ENCODE results near the gene STKLD1.

Gene STKLD1

DNA sequence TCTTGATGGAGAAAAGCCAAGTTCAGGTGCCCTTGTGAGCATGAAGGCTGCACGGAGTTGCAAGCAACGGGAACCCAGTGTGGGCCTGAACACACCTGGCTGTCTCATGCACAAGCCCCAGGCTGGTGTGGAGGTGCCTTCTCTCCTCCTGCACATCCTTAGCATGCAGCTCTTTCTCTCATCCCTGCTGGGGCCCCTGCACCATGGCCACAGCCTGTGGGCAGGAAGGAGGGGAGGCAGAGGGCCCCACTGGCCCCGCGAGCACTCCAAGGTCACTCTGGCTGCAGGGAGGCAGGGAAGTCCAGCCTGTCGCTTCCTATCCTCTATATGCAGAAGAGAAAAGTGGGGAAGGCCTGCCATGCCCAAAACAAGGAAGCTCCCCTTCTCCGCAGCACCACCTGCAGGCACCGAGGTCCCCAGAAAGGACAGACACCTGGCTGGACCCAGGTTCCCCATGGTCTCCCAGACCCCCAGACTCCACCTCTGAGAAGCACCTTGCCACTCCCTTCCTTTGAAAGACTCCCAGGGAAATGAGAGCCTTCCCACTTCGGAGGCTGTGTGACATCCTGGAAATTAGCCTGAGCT is 18.6 kb downstream of the STKLD1 start:
- in situ Hi-C loops (cut with HindIII; ENCODE audit: low pct_ligation_motif_present, low sequenced_read_pairs) = no loop called here
- no peaks in the 10 kb centered on the region for H3K36me3 ChIP-seq (replicated peaks)
- no peak for DNase-seq
- no peaks in the 10 kb centered on the region for H3K27me3 ChIP-seq (replicated peaks)
- H3K4me3 ChIP-seq (ENCODE audit: low read depth, low read length) = no peak overlapping the region
- TF ChIP-seq, protein P1, sequence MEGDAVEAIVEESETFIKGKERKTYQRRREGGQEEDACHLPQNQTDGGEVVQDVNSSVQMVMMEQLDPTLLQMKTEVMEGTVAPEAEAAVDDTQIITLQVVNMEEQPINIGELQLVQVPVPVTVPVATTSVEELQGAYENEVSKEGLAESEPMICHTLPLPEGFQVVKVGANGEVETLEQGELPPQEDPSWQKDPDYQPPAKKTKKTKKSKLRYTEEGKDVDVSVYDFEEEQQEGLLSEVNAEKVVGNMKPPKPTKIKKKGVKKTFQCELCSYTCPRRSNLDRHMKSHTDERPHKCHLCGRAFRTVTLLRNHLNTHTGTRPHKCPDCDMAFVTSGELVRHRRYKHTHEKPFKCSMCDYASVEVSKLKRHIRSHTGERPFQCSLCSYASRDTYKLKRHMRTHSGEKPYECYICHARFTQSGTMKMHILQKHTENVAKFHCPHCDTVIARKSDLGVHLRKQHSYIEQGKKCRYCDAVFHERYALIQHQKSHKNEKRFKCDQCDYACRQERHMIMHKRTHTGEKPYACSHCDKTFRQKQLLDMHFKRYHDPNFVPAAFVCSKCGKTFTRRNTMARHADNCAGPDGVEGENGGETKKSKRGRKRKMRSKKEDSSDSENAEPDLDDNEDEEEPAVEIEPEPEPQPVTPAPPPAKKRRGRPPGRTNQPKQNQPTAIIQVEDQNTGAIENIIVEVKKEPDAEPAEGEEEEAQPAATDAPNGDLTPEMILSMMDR (IDR thresholded peaks at IDR 0.05; ENCODE audit: low read depth, low read length, missing control alignments) = no peak
- no peak overlapping the region for H3K27ac ChIP-seq

DNA sequence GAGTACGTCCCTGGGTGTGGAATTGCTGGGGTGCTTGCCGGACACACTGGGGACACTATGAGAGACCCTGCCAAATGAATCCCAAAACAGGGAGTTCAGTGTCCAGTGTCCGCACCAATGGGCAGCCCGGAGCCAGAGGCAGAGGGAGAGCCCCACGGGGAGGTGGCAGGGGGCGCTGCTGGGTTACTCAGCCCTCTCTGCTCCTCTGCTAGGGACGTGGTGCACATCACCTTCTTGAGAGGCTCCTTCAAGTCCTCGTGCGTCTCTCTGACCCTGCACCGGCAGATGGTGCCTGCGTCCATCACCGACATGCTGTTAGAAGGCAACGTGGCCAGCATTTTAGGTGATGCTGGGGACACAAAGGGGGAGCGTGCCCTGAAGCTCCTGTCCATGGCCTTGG is 20.8 kb downstream of the STKLD1 start:
- DNase-seq = peak; percentile 6
- Histone ChIP-seq H3K4me3 (ENCODE audit: low read depth, low read length) (no peak overlapping the region), H3K27me3 (replicated peaks) (no peaks in the 10 kb centered on the region), H3K27ac (no peak overlapping the region), H3K36me3 (replicated peaks) (no peaks in the 10 kb centered on the region)
- TF ChIP-seq, protein P1 (IDR thresholded peaks at IDR 0.05; ENCODE audit: low read depth, low read length, missing control alignments) = peak; percentile 65
- in situ Hi-C loops (cut with HindIII; ENCODE audit: low pct_ligation_motif_present, low sequenced_read_pairs) = no loop called here

DNA sequence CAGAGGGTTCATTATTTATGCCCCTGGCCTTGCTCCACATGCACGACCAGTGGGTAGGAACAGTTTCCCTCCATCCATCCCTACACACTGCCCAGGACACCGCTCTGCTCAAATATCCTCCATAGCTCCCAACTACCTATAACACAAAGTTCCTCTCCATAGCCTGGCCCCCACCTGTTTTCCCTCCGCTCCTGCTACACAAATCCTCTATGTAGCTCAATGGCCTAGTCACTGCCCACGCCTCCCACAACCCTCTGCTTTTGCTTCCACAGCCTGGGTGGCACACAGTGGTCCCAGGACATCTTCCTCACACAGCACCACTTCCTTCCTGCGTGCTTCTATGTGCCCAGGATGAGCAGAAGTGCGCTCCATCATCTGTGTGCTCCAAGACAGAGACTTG is 21.2 kb downstream of the STKLD1 start:
- no peaks in the 10 kb centered on the region for H3K36me3 ChIP-seq (replicated peaks)
- no peaks in the 10 kb centered on the region for H3K27me3 ChIP-seq (replicated peaks)
- no peak overlapping the region for H3K27ac ChIP-seq
- H3K4me3 ChIP-seq (ENCODE audit: low read depth, low read length) = no peak overlapping the region
- TF ChIP-seq, protein P1 (IDR thresholded peaks at IDR 0.05; ENCODE audit: low read depth, low read length, missing control alignments) = no peak
- no peak for DNase-seq
- in situ Hi-C loops (cut with HindIII; ENCODE audit: low pct_ligation_motif_present, low sequenced_read_pairs) = no loop called here

DNA sequence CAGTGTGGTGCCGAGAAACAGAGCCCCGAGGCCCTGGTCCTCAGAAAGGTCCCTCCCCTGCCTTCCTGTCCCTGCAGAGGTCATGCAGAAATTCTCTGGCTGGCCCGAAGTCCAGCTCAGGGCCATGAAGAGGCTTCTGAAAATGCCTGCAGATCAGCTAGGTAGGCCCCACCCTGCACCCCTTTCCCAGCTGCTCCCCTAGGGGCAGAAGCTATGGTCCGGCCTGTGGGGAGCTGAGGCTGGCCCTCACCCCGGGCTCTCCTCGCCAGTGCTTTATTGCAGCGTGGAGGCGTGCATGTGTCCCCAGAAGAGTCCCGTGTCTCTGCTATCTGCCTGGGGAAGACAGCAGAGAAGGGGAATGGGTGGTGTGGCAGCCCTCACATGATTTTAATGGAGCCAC is 21.7 kb downstream of the STKLD1 start:
- H3K36me3 ChIP-seq (replicated peaks) = no peaks in the 10 kb centered on the region
- in situ Hi-C loops (cut with HindIII; ENCODE audit: low pct_ligation_motif_present, low sequenced_read_pairs) = no loop called here
- no peak for DNase-seq
- no peak overlapping the region for H3K4me3 ChIP-seq (ENCODE audit: low read depth, low read length)
- H3K27ac ChIP-seq = no peak overlapping the region
- TF ChIP-seq, protein P1 (IDR thresholded peaks at IDR 0.05; ENCODE audit: low read depth, low read length, missing control alignments) = no peak
- H3K27me3 ChIP-seq (replicated peaks) = no peaks in the 10 kb centered on the region

DNA sequence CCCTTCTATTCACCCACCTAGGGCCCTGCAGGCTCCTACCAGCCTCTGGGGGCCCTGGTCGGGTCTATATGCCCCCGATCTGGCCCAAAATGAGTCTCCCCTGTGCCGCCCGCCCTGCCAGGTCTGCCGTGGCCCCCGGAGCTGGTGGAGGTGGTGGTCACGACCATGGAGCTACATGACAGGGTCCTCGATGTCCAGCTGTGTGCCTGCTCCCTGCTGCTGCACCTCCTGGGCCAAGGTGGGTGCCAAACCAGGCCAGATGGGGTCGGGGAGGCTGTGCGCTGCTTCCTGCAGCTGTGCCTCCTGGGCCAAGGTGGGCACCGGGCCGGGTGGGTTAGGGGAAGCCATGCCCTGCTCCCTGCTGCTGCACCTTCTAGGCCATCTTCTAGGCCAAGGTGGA is 24.1 kb downstream of the STKLD1 start:
- no peak overlapping the region for H3K27ac ChIP-seq
- H3K27me3 ChIP-seq (replicated peaks) = no peaks in the 10 kb centered on the region
- in situ Hi-C loops (cut with HindIII; ENCODE audit: low pct_ligation_motif_present, low sequenced_read_pairs) = no loop called here
- no peak for DNase-seq
- H3K4me3 ChIP-seq (ENCODE audit: low read depth, low read length) = no peak overlapping the region
- peaks cover 4% of the 10 kb centered on the region for H3K36me3 ChIP-seq (replicated peaks)
- TF ChIP-seq, protein P1 (IDR thresholded peaks at IDR 0.05; ENCODE audit: low read depth, low read length, missing control alignments) = no peak

DNA sequence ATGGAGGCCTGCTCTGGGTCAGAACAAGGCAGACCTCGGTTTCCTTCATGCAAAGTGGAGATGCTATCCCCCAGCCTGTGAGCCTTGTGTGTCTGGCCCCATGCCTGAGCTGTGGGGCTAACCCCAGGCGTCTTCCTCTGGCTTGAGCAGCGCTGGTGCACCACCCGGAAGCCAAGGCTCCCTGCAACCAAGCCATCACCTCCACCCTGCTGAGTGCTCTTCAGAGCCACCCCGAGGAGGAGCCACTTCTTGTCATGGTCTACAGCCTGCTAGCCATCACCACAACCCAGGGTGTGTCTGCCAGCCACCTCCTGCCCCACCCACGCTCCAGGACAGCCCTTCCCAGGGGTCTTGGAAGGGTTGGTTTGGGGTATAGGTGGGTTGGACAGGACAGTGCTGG is 25.4 kb downstream of the STKLD1 start:
- H3K4me3 ChIP-seq (ENCODE audit: low read depth, low read length) = no peak overlapping the region
- H3K27me3 ChIP-seq (replicated peaks) = no peaks in the 10 kb centered on the region
- in situ Hi-C loops (cut with HindIII; ENCODE audit: low pct_ligation_motif_present, low sequenced_read_pairs) = no loop called here
- H3K36me3 ChIP-seq (replicated peaks) = peaks cover 14% of the 10 kb centered on the region
- H3K27ac ChIP-seq = no peak overlapping the region
- DNase-seq = no peak
- TF ChIP-seq, protein P1 (IDR thresholded peaks at IDR 0.05; ENCODE audit: low read depth, low read length, missing control alignments) = no peak

Measured in brain microvascular endothelial cell (primary cell).